AG09309 (cell line): ENCODE data around the gene NCMAP.

ENCODE experiments used
- DNase-seq: peaks from one replicate; pipeline ENCODE4 v3.0.0-alpha.2; 2010; ENCODE audit warnings: low read depth
- H3K4me3 ChIP-seq: 2 replicates; pipeline ENCODE4 v1.5.1; 2011; ENCODE audit warnings: mild to moderate bottlenecking, low read depth, low read length, moderate library complexity; ENCODE audit not compliant: control insufficient read depth
- CTCF ChIP-seq: IDR thresholded peaks from 2 replicates; pipeline ENCODE4 v1.5.1; 2011; ENCODE audit warnings: mild to moderate bottlenecking, low read depth, low read length, inconsistent platforms; ENCODE audit not compliant: insufficient read depth, control insufficient read depth; ENCODE audit errors: missing control alignments

Gene NCMAP

GRCh38 chr1:24535021-24535424, 20.9 kb upstream of the NCMAP start:
- no peak for TF ChIP-seq CTCF
- no peak overlapping the region for H3K4me3 ChIP-seq
- no peak for DNase-seq

- no peak for TF ChIP-seq CTCF
- H3K4me3 ChIP-seq, result no peak overlapping the region
- no peak for DNase-seq
Observed at GRCh38 chr1:24535778-24536177, 20.1 kb upstream of the NCMAP start.

GRCh38 chr1:24536391-24536840, 19.5 kb upstream of the NCMAP start:
- no peak overlapping the region for H3K4me3 ChIP-seq
- no peak for DNase-seq
- no peak for TF ChIP-seq CTCF

- TF ChIP-seq CTCF, result no peak
- no peak for DNase-seq
- H3K4me3 ChIP-seq, result no peak overlapping the region
Observed at GRCh38 chr1:24540051-24540905, 15.6 kb upstream of the NCMAP start.

- TF ChIP-seq CTCF, result no peak
- DNase-seq, result peak; percentile 23
- H3K4me3 ChIP-seq, result no peak overlapping the region
Observed at GRCh38 chr1:24540906-24541710, 14.8 kb upstream of the NCMAP start.

GRCh38 chr1:24541711-24542346, 14.1 kb upstream of the NCMAP start:
- DNase-seq, result no peak
- no peak overlapping the region for H3K4me3 ChIP-seq
- TF ChIP-seq CTCF, result peak; percentile 54
